Heart right ventricle (tissue), 16 donors: Measurements from ENCODE around the gene LIPA. TPM values are rescaled to one million over a fixed set of nuclear protein-coding genes. Genes with fewer than 3 reads are reported as not detected.

Source experiments
- ATAC-seq, 8 donors: fragments of 200-7000 bp; cut with Tn5 transposase; one replicate each; pipeline ENCODE4 v1.9.1; 2020; ENCODE audit warnings: mild to moderate bottlenecking in 8 of 8, moderate library complexity in 8 of 8, moderate number of reproducible peaks in 1 of 8
- DNase-seq, 2 donors: peaks; one replicate each; pipeline ENCODE4 v3.0.0-alpha.2; 2020
- H3K27ac ChIP-seq, 10 donors: fragments of 200-600 bp; sonication (generic) in 2 of 10; one replicate each; pipeline versions ENCODE4 v1.5.0 to v1.8.0; 2020 to 2022; ENCODE audit warnings: mild to moderate bottlenecking in 3 of 10
- H3K27me3 ChIP-seq, 7 donors: fragments of 200-600 bp; one replicate each; pipeline ENCODE4 v1.8.0; 2021 to 2022; ENCODE audit warnings: mild to moderate bottlenecking in 2 of 7
- H3K36me3 ChIP-seq, 9 donors: fragments of 200-600 bp; sonication (generic) in 1 of 9; one replicate each; pipeline versions ENCODE4 v1.5.0 to v1.8.0; 2020 to 2022; ENCODE audit warnings: mild to moderate bottlenecking in 2 of 9
- H3K4me1 ChIP-seq, 9 donors: fragments of 200-600 bp; sonication (generic) in 1 of 9; one replicate each; pipeline versions ENCODE4 v1.5.0 to v1.8.0; 2020 to 2022; ENCODE audit warnings: mild to moderate bottlenecking in 4 of 9
- H3K4me3 ChIP-seq, 10 donors: fragments of 200-600 bp; sonication (generic) in 2 of 10; one replicate each; pipeline versions ENCODE4 v1.5.0 to v1.8.0; 2020 to 2022; ENCODE audit warnings: mild to moderate bottlenecking in 7 of 10, moderate library complexity in 2 of 10
- H3K9me3 ChIP-seq, 11 donors: fragments of 200-600 bp in 10 of 11; sonication (generic) in 2 of 11; one replicate each; pipeline versions ENCODE4 v1.5.0 to v1.8.0; 2013 to 2022; ENCODE audit warnings: mild to moderate bottlenecking in 2 of 11, control low read depth in 1 of 11, moderate library complexity in 1 of 11
- CTCF ChIP-seq, 9 donors: fragments of 200-600 bp; sonication (generic) in 2 of 9; IDR thresholded peaks; one replicate each; pipeline versions ENCODE4 v1.5.0 to v1.8.0; 2021 to 2022; ENCODE audit warnings: antibody characterized with exemption in 9 of 9, mild to moderate bottlenecking in 5 of 9, moderate library complexity in 1 of 9
- WGBS, 2 donors: extraction: QIAGEN DNeasy Blood & Tissue Kit; methylation state at CpG; one replicate each; pipeline ENCODE4 v1.1.7; 2013; ENCODE audit warnings: inconsistent platforms in 1 of 2; 5-methylcytosine and 5-hydroxymethylcytosine counted together
- intact Hi-C, 10 donors: fragments of 100-400 bp; cut with DNase I; formaldehyde crosslinking; loops; one replicate each; pipeline versions ENCODE4 v1.11.1 to v1.14.2; 2022
- polyA plus RNA-seq, 2 donors: library from polyadenylated mRNA; stranded (reverse); fragments of 200-250 nt; gene quantifications; one replicate each; pipeline ENCODE4 v1.2.3, GENCODE V29; 2013
- total RNA-seq, 10 donors: library from RNA; stranded (reverse); fragmentation: NEBNext Ultra II Directional in 3 of 10; extraction: Animal tissue kit (Norgen Biotek cat#: 25700) in 3 of 10; gene quantifications; one replicate each; pipeline versions ENCODE4 v1.2.1 to v1.2.4, GENCODE V29; 2021 to 2023
- donor health status: Arrhythmogenic right ventricular cardiomyopathy.
- donor health status: ischemic (EF 13 %, LVEDD 7.1; RV severe dilation, severe dysfunction).
- donor health status: healthy with polysubstance abuse.
- donor health status: DM: no; HTN: yes; CAD: no.
- donor health status: DM: no; HTN: no; CAD: no.
- donor health status: ischemic (EF 25% LVEDD 6.9; RV normal size, moderate dysfunction).
- donor health status: ischemic (EF 25% LVEDD 5.7; RV mildly dilated, moderate dysfunction).
- donor health status: healthy.
- donor health status: DM: yes; HTN: yes; CAD: no.
- donor health status: Ischemic cardiomyopathy.
- donor health status: ischemic (EF 35%, LVEDD 5.7; RV mildly dilated, moderate dysfunction).
- donor health status: nonischemic (EF 11% LVEDD 7.7; RV severe dilation, severe dysfunction).
- donor health status: DM: yes; HTN: yes; CAD: no.
- donor health status: PGD.
- donor health status: ischemic (EF 29% LVEDD 5.4; RV normal size, mild dysfunction).
- donor health status: nonischemic (EF 23%, LVEDD 6.1; RV moderate dilation, normal function).

Gene LIPA
- total and polyA plus RNA-seq, 12 donors, result 7.8 to 58.5 (median 15.3) TPM

- no peaks in the 10 kb centered on the region for H3K9me3 ChIP-seq
- no peaks in the 10 kb centered on the region for H3K36me3 ChIP-seq
- no peak for DNase-seq
- WGBS, 2 donors, result 52 to 59% methylated on average over 3 of the region's 3 CpGs
- H3K27ac ChIP-seq, result no peak overlapping the region
- intact Hi-C loops, result no loop called here
- ATAC-seq, result no peak
- H3K27me3 ChIP-seq, result no peaks in the 10 kb centered on the region
- H3K4me3 ChIP-seq, result no peak overlapping the region
- H3K4me1 ChIP-seq, result peaks cover 0 to 38% (median 27%) of the 10 kb centered on the region in 9 donors
- TF ChIP-seq CTCF (IDR thresholded peaks at IDR 0.05), result no peak
These were observed 23.4 kb upstream of the LIPA start for GRCh38 chr10:89274928-89275327.

- Histone ChIP-seq H3K9me3 (no peaks in the 10 kb centered on the region), H3K36me3 (no peaks in the 10 kb centered on the region), H3K4me3 (no peak overlapping the region), H3K27me3 (no peaks in the 10 kb centered on the region), H3K27ac (no peak overlapping the region), H3K4me1 (peaks cover 0 to 32% (median 16%) of the 10 kb centered on the region in 9 donors)
- no peak for TF ChIP-seq CTCF (IDR thresholded peaks at IDR 0.05)
- intact Hi-C loops, result no loop called here
- DNase-seq (no peak), ATAC-seq (no peak)
- WGBS, 2 donors, result 79 to 99% methylated on average over 2 of the region's 2 CpGs
These were observed 22.1 kb upstream of the LIPA start for GRCh38 chr10:89273680-89274079.

- Histone ChIP-seq H3K36me3 (no peaks in the 10 kb centered on the region), H3K4me3 (no peak overlapping the region), H3K9me3 (no peaks in the 10 kb centered on the region), H3K4me1 (peaks cover 0 to 18% (median 10%) of the 10 kb centered on the region in 9 donors), H3K27me3 (no peaks in the 10 kb centered on the region), H3K27ac (no peak overlapping the region)
- ATAC-seq, result no peak
- intact Hi-C loops, result no loop called here
- no peak for DNase-seq
- 96 to 97% methylated on average over 2 of the region's 2 CpGs for WGBS, 2 donors
- no peak for TF ChIP-seq CTCF (IDR thresholded peaks at IDR 0.05)
These were observed 20.0 kb upstream of the LIPA start for GRCh38 chr10:89271532-89271931.

- DNase-seq, result no peak
These were observed 18.5 kb upstream of the LIPA start for GRCh38 chr10:89270153-89270483.

More at GRCh38 chr10:89270153-89270483, 18.5 kb upstream of the LIPA start:
- no peak for TF ChIP-seq CTCF (IDR thresholded peaks at IDR 0.05)
- Histone ChIP-seq H3K4me3 (no peak overlapping the region), H3K4me1 (peaks cover 0 to 16% (median 10%) of the 10 kb centered on the region in 9 donors), H3K27me3 (no peaks in the 10 kb centered on the region), H3K27ac (no peak overlapping the region), H3K36me3 (no peaks in the 10 kb centered on the region), H3K9me3 (no peaks in the 10 kb centered on the region)
- ATAC-seq, result no peak
- intact Hi-C loops, result no loop called here
